OCI-LY7 (cell line): ENCODE results near the gene SLC15A5.

Source experiments
- CTCF ChIP-seq: fragments of 200-600 bp; sonication (generic); conservative IDR thresholded peaks from 2 replicates; pipeline ENCODE4 v1.5.1; 2014; ENCODE audit warnings: mild to moderate bottlenecking, antibody characterized with exemption, low read length, moderate library complexity, mixed read lengths
- EZH2phosphoT487 ChIP-seq: fragments of 200-600 bp; sonication (generic); IDR thresholded peaks from 2 replicates; pipeline ENCODE4 v1.6.1; 2018; ENCODE audit warnings: low read depth, borderline replicate concordance, mild to moderate bottlenecking, mixed run types, antibody characterized with exemption, low read length, moderate library complexity, mixed read lengths

GRCh38 chr12:16159571-16159970 lies 117.9 kb downstream of the SLC15A5 start:
- no peak for TF ChIP-seq CTCF
- no peak for TF ChIP-seq EZH2phosphoT487
